ENCODE measurements around the gene NDEL1. TPM values are rescaled to one million over a fixed set of nuclear protein-coding genes. Genes with fewer than 3 reads are reported as not detected.

The NDEL1 gene
- total and polyA plus RNA-seq, 10 donors, result 11.6 to 141 (median 81.9) TPM

GRCh38 chr17:8482546-8482945 lies 46.9 kb downstream of the NDEL1 start:
- DNase-seq, result no peak
- H3K4me1 ChIP-seq, result peaks cover 0 to 8% (median 0%) of the 10 kb centered on the region in 6 donors
- H3K9me3 ChIP-seq, result peaks cover 3 to 24% (median 19%) of the 10 kb centered on the region in 8 donors
- no peak overlapping the region for H3K27ac ChIP-seq
- H3K36me3 ChIP-seq, result peaks cover 0 to 82% (median 26%) of the 10 kb centered on the region in 6 donors
- H3K27me3 ChIP-seq (replicated peaks in 1 of 7), result no peaks in the 10 kb centered on the region
- H3K4me3 ChIP-seq, result no peak overlapping the region
- 86 to 96% (median 93%) methylated on average over 5 of the region's 5 CpGs for whole genome bisulfite sequencing, 5 donors
- TF ChIP-seq CTCF (IDR thresholded peaks at IDR 0.05 in 8 of 11, conservative IDR thresholded peaks at IDR 0.05 in 3 of 11) (no peak), POLR2A (IDR thresholded peaks at IDR 0.05) (no peak), POLR2AphosphoS5 (IDR thresholded peaks at IDR 0.05) (no peak)
- intact Hi-C loops (cut with DNase I; ENCODE audit: low total_unique reads), result no loop called here

GRCh38 chr17:8484465-8484864 lies 48.8 kb downstream of the NDEL1 start:
- intact Hi-C loops (cut with DNase I; ENCODE audit: low total_unique reads), result no loop called here
- Histone ChIP-seq H3K9me3 (peaks cover 3 to 24% (median 19%) of the 10 kb centered on the region in 8 donors), H3K27me3 (replicated peaks in 1 of 7) (no peaks in the 10 kb centered on the region), H3K4me1 (peaks cover 0 to 8% (median 0%) of the 10 kb centered on the region in 6 donors), H3K27ac (no peak overlapping the region), H3K36me3 (peaks cover 0 to 80% (median 26%) of the 10 kb centered on the region in 6 donors), H3K4me3 (no peak overlapping the region)
- no peak for DNase-seq
- TF ChIP-seq CTCF (IDR thresholded peaks at IDR 0.05 in 8 of 11, conservative IDR thresholded peaks at IDR 0.05 in 3 of 11) (no peak), POLR2A (IDR thresholded peaks at IDR 0.05) (no peak), POLR2AphosphoS5 (IDR thresholded peaks at IDR 0.05) (no peak)
- 94 to 100% (median 98%) methylated on average over 1 of the region's 1 CpG for WGBS, 5 donors

GRCh38 chr17:8485491-8485890 lies 49.8 kb downstream of the NDEL1 start:
- H3K36me3 ChIP-seq, result peaks cover 0 to 74% (median 18%) of the 10 kb centered on the region in 6 donors

More at GRCh38 chr17:8485491-8485890, 49.8 kb downstream of the NDEL1 start:
- Histone ChIP-seq H3K4me1 (no peaks in the 10 kb centered on the region), H3K27ac (no peak overlapping the region), H3K9me3 (peaks cover 3 to 24% (median 19%) of the 10 kb centered on the region in 8 donors), H3K4me3 (no peak overlapping the region), H3K27me3 (replicated peaks in 1 of 7) (no peaks in the 10 kb centered on the region)
- 93 to 100% (median 96%) methylated on average over 1 of the region's 1 CpG for WGBS, 5 donors
- TF ChIP-seq CTCF (IDR thresholded peaks at IDR 0.05 in 8 of 11, conservative IDR thresholded peaks at IDR 0.05 in 3 of 11) (no peak), POLR2A (IDR thresholded peaks at IDR 0.05) (no peak), POLR2AphosphoS5 (IDR thresholded peaks at IDR 0.05) (no peak)
- intact Hi-C loops (cut with DNase I; ENCODE audit: low total_unique reads), result no loop called here
- no peak for DNase-seq

Data from spleen (tissue), 11 donors.